Fibroblast of peridontal ligament (primary cell): ENCODE measurements around the gene FTSJ3.
A peak's percentile ranks its signal among the peaks of the same experiment; 100 is the strongest.
"Not testable (repeated sequence)": the region's sequence is repeated elsewhere in the genome, so short reads cannot be mapped to it uniquely, and the experiment has no call there.

Experiments used
- DNase-seq: peaks from one replicate; pipeline ENCODE4 v3.0.0-alpha.2; 2010; ENCODE audit errors: extremely low read depth

FTSJ3 gene, protein sequence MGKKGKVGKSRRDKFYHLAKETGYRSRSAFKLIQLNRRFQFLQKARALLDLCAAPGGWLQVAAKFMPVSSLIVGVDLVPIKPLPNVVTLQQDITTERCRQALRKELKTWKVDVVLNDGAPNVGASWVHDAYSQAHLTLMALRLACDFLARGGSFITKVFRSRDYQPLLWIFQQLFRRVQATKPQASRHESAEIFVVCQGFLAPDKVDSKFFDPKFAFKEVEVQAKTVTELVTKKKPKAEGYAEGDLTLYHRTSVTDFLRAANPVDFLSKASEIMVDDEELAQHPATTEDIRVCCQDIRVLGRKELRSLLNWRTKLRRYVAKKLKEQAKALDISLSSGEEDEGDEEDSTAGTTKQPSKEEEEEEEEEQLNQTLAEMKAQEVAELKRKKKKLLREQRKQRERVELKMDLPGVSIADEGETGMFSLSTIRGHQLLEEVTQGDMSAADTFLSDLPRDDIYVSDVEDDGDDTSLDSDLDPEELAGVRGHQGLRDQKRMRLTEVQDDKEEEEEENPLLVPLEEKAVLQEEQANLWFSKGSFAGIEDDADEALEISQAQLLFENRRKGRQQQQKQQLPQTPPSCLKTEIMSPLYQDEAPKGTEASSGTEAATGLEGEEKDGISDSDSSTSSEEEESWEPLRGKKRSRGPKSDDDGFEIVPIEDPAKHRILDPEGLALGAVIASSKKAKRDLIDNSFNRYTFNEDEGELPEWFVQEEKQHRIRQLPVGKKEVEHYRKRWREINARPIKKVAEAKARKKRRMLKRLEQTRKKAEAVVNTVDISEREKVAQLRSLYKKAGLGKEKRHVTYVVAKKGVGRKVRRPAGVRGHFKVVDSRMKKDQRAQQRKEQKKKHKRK

DNA sequence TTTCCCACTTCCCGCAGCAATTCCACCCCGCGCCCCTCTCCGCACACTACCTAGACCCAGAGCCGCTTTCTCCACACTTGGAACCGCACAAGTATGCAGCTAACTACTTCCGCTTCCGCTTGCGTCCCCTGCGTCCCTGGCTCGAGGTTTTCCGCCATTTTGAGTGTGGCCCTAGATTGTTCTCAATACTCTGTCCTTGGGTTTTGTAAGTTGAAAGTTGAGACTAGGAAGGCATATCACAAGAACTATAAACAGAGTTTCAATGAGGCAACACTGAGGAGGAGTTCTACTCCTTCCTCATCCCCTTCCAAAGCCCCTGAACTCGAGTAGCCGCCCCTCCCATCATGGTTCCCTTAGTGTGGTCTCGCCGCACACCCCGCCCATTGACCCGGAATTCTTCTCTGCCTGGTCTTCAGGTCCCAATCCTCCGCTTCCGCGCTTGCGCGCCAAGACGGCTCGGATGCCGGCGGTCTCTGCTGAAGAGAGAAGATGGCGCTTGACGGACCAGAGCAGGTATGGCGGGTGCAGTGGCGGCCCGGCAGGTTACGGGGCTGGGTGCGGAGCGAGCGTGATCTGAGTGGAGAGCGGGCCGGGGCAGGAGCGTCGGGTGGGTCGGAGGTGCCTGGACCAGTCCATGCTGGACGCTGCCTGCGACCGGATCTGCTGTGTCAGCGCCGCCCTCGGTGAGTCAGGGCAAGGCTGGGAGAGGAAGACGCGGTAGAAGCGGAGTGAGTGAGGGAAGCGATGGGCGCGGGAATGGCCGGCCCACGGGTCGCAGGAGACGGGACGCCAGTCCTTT, at the start of gene FTSJ3, which contains the start of gene PSMC5:
Gene FTSJ3 (minus strand): TSS at position 662 of the 799 bp plus-strand sequence. CDS start 761 bp downstream, outside the sequence.
Gene PSMC5 (plus strand): TSS at position 430 of the 799 bp plus-strand sequence. CDS start 60 bp downstream, at position 490.
- DNase-seq = peak; percentile 95

DNA sequence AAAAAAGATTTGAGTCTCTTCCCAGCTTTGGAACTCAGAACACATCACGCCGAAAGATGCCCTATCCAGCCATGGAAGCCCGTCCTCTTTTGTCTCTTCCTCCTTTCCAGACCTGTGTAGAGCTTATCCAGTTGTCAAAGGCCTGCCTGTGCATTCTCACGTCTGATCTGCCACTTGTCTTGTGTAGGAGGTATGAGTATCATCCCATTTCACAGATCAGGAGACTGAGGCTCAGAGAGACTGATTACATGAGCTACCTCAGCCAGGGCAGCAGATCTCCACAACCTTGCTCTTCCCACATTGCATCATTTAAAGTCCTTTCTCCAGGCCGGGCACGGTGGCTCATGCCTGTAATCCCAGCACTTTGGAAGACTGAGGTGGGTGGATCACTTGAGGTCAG, 47.2 kb upstream of the FTSJ3 start:
- DNase-seq = not testable (repeated sequence)

DNA sequence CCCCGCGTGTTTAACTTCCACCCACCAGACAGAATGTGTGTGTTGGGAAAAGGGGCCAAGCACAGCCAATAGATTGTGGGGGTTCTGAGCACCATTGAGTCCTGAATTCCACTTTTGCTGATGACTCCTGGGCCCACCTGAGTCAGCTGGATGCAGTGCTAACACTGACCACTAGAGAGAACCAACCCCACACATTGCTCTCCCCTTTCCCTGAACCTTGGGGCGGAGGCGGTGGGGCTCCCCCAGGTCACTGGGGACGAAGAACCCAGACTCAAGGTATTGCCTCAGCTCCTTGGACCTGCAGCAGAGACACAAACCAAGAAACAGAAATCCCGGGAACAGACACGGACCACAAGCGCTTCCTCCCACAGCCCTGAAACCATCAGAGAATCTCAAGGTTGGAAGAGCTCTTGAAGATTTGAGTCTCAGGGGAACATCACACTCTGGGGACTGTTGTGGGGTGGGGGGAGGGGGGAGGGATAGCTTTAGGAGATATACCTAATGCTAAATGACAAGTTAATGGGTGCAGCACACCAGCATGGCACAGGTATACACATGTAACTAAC, 46.7 kb upstream of the FTSJ3 start:
- not testable (repeated sequence) for DNase-seq

DNA sequence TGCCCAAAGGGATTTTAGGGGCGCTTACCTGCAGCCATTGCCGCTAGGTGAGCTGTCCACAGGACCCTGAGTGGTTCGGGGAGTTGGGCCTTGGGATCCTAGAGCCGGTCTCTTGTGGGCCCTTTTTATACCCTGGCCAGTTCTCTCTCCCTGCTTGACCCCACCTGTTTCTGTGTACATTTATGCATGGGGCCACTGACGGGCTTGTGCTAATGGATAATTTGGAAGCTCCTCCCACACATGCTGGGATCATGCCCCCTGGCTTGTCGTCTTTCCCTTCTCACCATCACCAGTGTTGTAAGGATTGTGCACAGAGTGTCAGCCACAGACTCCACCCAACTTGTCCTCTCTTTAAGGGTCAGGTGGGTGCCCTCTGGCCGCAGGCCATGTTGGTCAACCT, 46.1 kb upstream of the FTSJ3 start, which contains the start of gene CSH2:
Gene CSH2 (minus strand): TSS at position 101 of the 400 bp plus-strand sequence. CDS start 63 bp downstream, at position 38.
- DNase-seq = not testable (repeated sequence)

DNA sequence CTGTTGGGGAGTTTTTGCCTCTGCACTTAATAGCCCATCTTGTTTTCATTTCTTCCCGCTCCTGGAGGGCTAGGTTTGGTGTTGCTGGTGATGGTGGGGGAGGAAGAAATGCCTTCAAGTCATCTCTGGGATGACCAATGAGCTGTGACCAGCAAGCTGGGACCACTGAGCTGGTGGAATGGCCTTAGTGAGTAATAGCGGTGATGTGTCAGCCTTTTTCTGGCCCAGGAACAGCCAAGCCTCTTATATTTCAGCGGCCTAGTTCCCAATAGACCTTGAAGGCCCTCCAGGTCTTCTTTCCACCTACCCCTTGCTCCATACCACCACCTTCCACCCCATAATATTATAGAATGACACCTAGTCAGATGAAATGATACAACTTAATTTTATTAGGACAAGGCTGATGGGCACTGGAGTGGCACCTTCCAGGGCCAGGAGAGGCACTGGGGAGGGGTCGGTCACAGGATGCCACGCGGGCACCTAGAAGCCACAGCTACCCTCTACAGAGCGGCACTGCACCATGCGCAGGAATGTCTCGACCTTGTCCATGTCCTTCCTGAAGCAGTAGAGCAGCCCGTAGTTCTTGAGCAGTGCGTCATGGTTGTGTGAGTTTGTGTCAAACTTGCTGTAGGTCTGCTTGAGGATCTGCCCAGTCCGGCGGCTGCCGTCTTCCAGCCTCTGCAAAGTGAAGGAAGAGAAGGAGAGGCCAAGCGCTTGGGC, 44.3 kb upstream of the FTSJ3 start:
- DNase-seq = not testable (repeated sequence)

DNA sequence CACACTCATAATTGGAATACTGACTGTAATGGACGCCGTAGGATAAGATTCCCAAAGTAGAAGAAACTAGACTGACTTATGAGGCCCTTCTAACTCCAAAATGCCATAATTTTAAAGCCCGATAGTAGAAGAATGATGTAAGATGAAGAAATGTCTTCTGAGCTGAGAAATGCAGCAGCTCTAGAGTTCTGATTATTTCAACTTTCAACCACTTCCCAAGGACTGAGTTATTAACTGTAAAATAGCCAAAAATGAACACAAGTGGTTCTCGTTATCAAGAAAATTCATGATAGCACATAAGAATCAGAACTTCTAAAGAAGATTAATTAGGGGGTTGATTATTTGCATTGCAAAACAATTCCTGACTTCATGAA, 42.8 kb upstream of the FTSJ3 start:
- DNase-seq = peak; percentile 24

DNA sequence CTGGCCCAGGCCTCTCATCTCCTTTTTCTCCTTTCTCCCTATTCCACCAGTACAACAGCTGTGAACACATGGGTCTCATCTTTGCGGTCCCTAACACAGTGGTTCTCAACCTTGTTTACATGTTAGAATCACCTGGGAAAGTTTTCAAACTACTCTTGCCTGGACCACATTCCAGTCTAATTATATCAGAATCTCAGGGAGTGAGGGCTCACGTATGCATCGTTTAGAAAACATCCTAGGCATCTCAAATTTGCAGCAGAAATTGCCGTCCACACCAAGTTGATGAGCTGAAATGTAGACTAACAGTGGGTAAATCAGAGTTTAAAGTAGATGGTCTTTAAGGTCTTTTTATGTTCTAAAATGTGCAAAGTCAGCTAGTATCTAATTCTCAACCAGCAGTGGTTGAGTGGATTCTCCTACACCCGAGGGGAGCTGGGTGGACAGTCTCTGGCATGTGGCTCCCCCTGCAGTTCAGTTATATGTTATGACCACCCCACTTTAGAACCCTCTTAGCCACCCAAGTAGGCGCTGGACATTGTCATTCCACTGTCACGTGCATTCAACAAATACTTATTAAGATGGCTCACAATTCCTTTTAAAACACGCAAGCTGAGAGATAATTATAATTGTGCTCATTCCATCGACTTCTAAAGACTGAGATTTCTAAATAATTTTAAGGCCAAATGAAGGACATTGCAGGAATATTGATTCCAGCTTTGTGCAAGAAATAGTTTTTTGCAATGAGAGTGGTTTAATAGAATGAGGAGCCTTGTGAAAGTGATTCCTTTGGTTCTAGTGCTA, 42.2 kb upstream of the FTSJ3 start:
- not testable (repeated sequence) for DNase-seq

DNA sequence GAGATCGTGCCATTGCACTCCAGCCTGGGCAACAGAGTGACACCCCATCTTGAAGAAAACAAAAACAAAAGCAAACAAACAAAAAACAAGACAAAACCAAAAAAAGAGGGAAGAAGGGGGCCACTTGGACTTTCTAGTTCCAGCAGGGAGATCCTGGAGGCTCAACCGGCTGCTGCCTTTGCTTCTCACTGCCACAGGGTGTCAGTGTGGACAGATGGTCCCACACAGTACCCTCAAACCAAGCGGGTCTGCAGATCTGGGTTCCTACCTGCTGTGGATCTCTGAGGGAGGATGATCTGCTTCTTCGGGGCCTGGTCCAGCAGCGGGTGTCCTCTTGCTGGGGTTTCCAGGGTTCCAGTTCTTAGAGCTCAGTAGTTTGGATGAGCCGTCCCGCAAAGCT, 39.2 kb upstream of the FTSJ3 start:
- not testable (repeated sequence) for DNase-seq

DNA sequence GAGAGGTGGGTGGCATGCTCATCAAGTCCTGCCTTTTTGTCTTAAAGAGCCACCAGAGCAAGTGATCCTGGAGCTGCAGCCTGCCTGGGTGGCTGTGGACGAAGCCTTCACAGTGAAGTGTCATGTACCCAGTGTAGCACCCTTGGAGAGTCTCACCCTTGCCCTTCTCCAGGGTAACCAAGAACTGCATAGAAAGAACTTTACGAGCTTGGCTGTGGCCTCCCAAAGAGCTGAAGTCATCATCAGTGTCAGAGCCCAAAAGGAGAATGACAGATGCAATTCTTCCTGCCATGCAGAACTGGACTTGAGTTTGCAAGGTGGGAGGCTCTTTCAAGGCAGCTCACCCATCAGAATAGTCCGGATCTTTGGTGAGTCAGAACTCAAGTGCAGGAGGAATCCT, 31.8 kb upstream of the FTSJ3 start:
- DNase-seq = no peak

DNA sequence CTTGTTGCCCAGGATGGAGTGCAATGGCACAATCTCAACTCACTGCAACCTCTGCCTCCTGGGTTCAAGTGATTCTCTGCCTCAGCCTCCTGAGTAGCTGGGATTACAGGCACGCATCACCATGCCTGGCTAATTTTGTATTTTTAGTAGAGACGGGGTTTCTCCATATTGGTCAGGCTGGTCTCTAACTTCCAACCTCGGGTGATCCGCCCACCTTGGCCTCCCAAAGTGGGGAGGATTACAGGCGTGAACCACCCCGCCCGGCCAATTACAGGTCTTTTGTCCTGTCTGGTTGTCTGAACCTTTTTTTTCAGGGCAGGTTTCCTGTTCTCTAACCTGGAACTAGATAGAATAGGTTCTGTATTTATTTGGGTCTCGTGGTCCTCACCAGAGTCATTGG, 29.0 kb upstream of the FTSJ3 start:
- DNase-seq = not testable (repeated sequence)

DNA sequence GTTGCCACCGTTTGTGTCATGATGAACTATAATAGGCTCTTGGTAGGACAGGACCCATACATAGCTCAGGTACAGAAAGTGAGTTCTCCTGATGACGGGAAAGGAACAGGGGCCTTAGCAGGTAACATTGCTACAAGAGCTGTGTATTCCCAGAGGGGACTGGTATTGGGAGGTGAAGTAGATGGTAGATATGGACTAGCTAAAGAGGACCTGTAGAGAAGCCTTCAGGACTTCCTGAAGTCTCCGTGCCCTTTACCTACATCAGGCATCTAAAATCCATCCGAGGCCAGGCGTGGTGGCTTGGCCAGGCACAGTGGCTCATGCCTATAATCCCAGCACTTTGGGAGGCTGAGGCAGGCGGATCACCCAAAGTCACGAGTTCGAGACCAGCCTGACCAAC, 27.7 kb upstream of the FTSJ3 start:
- DNase-seq = no peak

DNA sequence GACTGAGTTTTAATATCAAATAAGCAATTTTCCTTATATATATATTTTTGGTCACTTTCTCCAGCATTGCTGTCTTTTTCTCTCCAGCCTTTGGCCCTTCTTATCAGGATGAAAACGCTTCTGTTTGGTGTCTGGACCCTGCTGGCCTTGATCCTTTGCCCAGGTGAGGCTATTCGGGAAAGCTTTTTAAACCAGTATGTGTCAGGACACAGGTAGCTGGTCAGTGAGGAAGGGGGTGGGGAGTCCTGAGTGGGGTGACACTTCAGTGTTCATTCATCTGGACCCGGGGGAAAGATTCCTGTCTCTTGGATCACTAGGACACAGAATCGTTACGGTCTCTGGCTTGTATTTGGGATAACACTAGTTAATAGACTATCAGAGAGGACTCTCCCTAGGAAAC, 27.2 kb upstream of the FTSJ3 start:
- no peak for DNase-seq

DNA sequence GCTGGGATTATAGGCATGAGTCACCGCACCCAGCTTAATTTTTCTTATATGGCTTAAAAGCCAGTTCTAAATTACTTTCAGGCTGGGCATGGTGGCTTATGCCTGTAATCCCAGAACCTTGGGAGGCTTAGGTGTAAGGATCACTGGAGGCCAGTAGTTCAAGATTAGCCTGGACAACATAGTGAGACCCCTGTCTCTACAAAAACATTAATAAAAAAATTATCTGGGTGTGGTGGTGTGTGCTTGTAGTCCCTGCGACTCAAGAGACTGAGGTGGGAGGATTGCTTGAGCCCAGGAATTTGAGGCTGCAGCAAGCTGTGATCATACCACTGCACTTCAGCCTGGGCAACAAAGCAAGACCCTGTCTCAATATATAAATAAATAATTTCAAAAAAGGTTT, 25.8 kb upstream of the FTSJ3 start:
- DNase-seq = no peak

DNA sequence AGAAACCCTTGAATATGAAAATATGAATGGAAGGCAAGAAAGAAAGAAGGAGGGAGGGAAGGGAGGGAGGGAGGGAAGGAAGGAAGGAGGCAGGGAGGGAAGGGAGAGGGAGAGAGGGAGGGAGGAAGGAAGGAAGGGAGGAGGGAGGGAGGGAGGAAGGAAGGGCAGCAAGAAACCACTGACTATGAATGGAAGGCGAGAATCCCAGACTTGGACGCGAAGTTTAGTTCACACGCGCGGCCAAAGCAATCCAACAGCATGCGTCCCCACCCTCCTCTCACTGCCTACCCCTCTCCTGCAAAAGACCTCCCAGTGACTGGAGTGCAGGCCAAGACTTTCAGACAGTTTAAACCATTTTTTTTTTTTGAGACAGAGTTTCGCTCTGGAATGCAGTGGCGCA, 22.9 kb upstream of the FTSJ3 start:
- no peak for DNase-seq

DNA sequence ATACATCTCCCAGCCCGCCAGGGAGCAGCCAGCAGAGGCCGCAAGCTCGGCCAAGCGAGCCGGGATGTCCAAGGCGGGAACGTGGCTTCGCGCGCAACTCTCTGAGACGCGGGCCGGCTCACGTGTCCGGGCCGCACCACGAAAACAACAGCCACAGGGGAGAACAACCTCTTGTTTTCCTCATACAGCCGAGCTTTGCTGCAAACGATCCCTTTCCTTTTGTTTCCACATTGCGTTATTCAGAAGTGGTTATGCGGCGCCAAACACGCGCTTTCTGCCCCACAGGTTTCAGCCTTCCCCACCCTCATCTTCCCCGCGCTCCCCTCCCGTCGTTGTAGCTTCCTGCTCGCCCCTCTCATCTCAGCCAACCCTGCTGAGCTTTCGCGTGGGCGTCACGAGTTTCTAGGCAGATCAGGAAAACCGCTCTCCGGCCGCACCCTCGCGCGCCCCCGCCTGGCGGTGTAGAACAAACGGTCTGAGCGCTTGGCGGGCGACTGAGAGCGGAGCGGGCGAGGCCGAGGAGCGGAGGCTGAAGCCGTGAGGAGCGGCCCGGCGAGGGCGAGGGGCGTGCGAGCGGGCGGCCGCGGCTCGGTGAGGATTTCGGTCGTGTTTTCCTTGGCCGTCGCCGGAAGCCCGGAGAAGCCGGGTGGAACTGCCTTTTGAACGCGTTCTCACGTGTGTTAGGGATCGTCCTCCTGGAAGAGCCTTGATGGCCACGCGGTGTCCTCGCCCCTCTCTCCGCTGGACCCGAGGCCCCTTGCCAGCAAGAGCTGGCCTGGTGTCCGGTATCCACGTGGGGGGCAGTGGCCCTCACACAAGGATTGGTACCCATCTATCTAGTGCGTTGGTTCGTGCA, 21.6 kb upstream of the FTSJ3 start:
- DNase-seq = peak; percentile 82

DNA sequence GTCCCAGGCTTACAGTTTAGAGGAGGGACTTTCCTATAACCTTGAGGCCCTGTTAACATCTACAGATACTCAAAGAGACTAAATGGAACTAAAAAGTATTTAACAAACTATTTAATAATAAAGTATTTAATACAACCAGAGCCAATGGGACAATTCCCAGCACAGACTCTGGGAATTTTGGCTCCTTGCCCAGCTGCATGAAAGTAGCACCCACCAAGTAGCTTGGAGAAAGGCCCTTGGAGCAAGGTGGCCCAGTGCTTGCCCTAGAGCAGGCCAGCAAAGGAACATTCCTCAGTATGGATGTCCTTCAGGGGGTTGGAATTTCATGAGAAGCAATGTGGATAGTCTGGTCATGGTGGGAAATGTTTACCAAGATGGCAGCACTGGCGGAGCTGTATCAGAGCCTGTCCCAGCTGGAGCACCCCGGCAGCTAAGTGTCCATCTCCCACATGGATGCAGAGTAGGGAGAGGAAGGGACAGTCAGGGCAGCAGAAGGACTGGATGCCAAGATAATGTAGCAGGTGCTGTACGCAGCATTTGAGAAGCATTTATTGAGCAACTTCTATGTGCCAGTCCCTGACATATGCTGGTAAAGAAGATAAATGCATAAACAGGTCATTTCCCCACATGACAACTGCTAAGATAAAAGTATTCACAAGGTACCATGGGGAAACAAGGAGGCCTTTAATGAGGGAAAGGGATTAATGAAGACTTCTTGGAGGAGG, 20.2 kb upstream of the FTSJ3 start:
- no peak for DNase-seq

DNA sequence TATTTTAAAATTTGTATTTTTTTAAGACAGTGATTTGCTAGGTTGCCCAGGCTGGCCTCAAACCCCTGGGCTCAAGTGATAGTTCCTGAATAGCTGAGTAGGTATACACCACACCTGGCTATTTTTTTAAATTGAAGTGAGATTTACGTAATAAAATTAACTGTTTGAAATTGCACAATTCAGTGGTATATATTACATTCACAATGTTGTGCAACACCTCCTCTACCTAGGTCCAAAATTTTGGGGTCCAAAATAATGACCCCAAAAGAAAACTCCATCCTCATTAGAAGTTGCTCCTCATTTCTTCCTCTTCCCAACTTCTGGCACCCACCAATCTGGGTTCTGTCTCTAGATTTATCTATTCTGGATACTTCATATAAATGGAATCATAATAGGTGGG, 18.0 kb upstream of the FTSJ3 start:
- no peak for DNase-seq
